Measurements from ENCODE around the gene SFXN1.

DNA sequence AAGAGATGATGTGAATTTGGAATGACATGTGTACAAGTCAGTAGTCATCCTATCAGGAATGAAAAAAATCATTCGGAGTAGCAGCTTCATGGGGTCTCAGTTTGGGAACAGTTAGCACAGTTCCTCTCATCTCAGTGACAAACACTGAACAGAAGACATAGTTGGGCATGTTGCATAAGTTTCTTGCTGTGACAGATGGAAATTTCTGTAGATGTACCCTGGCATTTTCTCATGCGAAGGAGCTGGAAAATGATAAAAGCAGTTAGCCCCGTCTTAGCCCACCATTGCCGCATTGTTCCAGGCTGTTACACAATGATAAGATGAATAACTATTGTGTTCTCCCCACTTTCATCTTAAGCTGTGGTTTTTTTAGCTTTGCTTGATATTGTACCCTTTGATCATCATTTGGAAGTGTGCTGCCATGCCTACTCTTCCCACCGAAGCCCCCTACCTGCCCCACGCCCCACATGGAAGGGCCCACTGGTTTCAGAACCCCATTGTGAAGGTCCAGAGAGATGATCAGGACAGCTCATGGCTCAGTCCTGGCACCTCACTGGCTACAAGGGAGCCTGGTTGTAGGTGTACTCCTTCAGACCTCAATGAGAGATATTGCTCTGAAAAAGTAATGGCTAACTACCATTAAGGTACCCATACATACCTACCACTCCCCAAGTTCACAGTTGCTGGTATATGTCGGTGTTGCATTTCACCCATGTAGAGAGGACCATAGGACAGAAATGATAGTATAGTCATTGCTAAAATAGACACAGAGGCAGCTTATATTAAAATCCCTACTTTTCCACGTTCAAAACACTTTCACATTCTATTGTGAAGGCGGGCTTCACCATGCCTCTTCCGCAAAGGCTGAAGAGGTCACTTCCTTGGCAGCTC is 38.8 kb downstream of the SFXN1 start:
- no peak for TF ChIP-seq EZH2 (IDR thresholded peaks at IDR 0.05; ENCODE audit: low read depth)
- TF ChIP-seq, protein P1, sequence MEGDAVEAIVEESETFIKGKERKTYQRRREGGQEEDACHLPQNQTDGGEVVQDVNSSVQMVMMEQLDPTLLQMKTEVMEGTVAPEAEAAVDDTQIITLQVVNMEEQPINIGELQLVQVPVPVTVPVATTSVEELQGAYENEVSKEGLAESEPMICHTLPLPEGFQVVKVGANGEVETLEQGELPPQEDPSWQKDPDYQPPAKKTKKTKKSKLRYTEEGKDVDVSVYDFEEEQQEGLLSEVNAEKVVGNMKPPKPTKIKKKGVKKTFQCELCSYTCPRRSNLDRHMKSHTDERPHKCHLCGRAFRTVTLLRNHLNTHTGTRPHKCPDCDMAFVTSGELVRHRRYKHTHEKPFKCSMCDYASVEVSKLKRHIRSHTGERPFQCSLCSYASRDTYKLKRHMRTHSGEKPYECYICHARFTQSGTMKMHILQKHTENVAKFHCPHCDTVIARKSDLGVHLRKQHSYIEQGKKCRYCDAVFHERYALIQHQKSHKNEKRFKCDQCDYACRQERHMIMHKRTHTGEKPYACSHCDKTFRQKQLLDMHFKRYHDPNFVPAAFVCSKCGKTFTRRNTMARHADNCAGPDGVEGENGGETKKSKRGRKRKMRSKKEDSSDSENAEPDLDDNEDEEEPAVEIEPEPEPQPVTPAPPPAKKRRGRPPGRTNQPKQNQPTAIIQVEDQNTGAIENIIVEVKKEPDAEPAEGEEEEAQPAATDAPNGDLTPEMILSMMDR (conservative IDR thresholded peaks at IDR 0.05), result no peak
